ENCODE data around the gene VPS8. TPM values are rescaled to one million over a fixed set of nuclear protein-coding genes. Genes with fewer than 3 reads are reported as not detected.

Gene VPS8
- total RNA-seq, 1 experiment from 2014 or later: 39.7 TPM

DNA sequence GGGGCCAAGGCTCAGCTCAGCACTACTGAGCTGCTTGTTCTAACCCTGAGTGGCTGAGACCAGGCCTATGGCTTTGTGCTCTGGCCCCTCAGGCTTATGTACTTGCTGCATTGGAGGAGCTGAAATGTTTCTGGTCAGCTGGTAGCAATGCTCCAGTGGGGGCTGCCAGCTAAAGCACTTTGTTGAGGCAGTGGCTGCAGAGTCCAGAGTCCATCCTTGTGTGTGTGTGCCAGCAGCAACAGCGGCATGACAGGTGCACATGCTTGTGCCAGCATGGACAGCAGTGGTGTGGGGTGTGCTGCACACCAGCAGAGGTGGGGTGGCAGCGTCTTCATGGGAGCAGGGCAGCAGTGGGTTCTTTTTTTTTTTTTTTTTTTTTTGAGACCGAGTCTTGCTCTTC is 169.1 kb downstream of the VPS8 start:
- H3K4me1 Mint-ChIP-seq: peaks cover 7% of the 10 kb centered on the region in 2 experiments
- no peak overlapping the region for H3K56ac ChIP-seq (ENCODE audit: insufficient read length, low read depth, low read length)
- no peak overlapping the region for H2BK20ac ChIP-seq (ENCODE audit: low read depth, low read length, poor library complexity, severe bottlenecking)
- H4K91ac ChIP-seq (ENCODE audit: insufficient read length, low read depth, low read length): no peak overlapping the region
- H3K9ac ChIP-seq (ENCODE audit: extremely low read depth, insufficient read length, low read length): no peak overlapping the region
- H3K79me2 ChIP-seq (ENCODE audit: insufficient read depth, low read length): no peaks in the 10 kb centered on the region
- H3K14ac ChIP-seq (ENCODE audit: insufficient read depth, low read length): no peak overlapping the region
- H3K9me3 ChIP-seq (ENCODE audit: control insufficient read depth, low read depth, low read length): no peaks in the 10 kb centered on the region
- peak overlapping the region in 2 of 3 experiments; percentile 50 to 56; a peak in 2 of 7 replicates for H3K27ac Mint-ChIP-seq
- H3T11ph ChIP-seq (ENCODE audit: low read length): no peak overlapping the region
- H3K23ac ChIP-seq (ENCODE audit: insufficient read length, low read depth, low read length): no peak overlapping the region
- H4K8ac ChIP-seq (replicated peaks; ENCODE audit: insufficient read length, low read depth, low read length): no peak overlapping the region
- H3K4me1 ChIP-seq (ENCODE audit: insufficient read depth, low read length): no peaks in the 10 kb centered on the region
- H3K9me3 Mint-ChIP-seq: peaks cover 0 to 3% of the 10 kb centered on the region in 2 experiments; a peak in 1 of 5 replicates
- H2AK5ac ChIP-seq (ENCODE audit: insufficient read length, low read length): no peak overlapping the region
- H3K4ac ChIP-seq (ENCODE audit: low read depth, low read length): no peak overlapping the region
- no peak overlapping the region for H2BK15ac ChIP-seq (ENCODE audit: low read depth, low read length)
- no peak overlapping the region for H3K18ac ChIP-seq (ENCODE audit: insufficient read length, low read depth, low read length)
- no peak overlapping the region for H3K4me3 Mint-ChIP-seq
- TF ChIP-seq CTCF (conservative IDR thresholded peaks at IDR 0.05): no peak
- H2AFZ ChIP-seq (ENCODE audit: low read length): no peak overlapping the region
- no peak for DNase-seq
- no peak overlapping the region for H3K4me2 ChIP-seq (ENCODE audit: insufficient read depth, insufficient read length, low read length)
- H2BK12ac ChIP-seq (ENCODE audit: insufficient read length, low read depth, low read length): no peak overlapping the region
- H3K27me3 ChIP-seq (ENCODE audit: insufficient read depth, low read length): no peaks in the 10 kb centered on the region
- H4K5ac ChIP-seq (ENCODE audit: insufficient read length, low read depth, low read length): no peak overlapping the region
- H3K79me1 ChIP-seq (ENCODE audit: insufficient read depth, low read depth, low read length, poor library complexity, severe bottlenecking): no peaks in the 10 kb centered on the region
- H3K36me3 Mint-ChIP-seq (ENCODE audit: insufficient read depth in 1 of 3, low read depth in 3 of 3): peaks cover 0 to 17% (median 0%) of the 10 kb centered on the region in 3 experiments; a peak in 5 of 7 replicates
- H3K27me3 Mint-ChIP-seq (ENCODE audit: low read depth): no peaks in the 10 kb centered on the region
- H2BK120ac ChIP-seq (ENCODE audit: low read depth, low read length, poor library complexity, severe bottlenecking): no peak overlapping the region
- H3K27ac ChIP-seq (ENCODE audit: insufficient read length, low read depth, low read length): no peak overlapping the region
- WGBS (ENCODE audit: extremely low coverage, insufficient read length, low lambda C conversion rate): no CpG with 5 or more reads among the region's 3 CpGs
- no peak overlapping the region for H2BK5ac ChIP-seq (ENCODE audit: insufficient read length, low read length)
- H3K23me2 ChIP-seq (ENCODE audit: insufficient read length, low read depth, low read length, poor library complexity, severe bottlenecking): no peaks in the 10 kb centered on the region
- H4K20me1 ChIP-seq (ENCODE audit: control insufficient read depth, insufficient read depth, insufficient read length): no peaks in the 10 kb centered on the region
